GM18511 (cell line): ENCODE results near the gene B3GNT5.

Experiments
- ATAC-seq: cut with Tn5 transposase; IDR thresholded peaks from one replicate; pipeline ENCODE4 v1.9.1; 2021; ENCODE audit warnings: mild to moderate bottlenecking, moderate library complexity; ENCODE audit not compliant: unreplicated experiment

B3GNT5 gene

DNA sequence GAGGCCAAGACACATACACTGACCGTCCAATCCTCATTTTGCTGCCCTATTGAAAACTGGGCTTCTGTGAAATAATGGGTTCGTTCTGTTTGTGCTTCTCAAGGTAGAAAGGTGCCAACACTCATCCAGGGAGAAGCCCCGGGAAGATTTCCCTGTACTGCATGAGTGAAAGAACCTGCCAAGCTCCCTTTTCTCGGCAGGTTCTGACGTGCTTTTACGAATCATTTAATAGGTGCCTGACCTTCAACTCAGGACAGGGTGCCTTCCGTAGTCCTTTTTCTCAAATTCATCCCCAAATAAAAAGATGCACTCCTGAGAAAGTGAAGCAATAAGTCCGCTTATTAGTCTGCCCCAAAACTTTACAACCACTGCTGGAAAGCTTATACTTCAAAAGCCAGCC, 64.2 kb downstream of the B3GNT5 start:
- no peak for ATAC-seq

- no peak for ATAC-seq
Observed at GRCh38 chr3:183317886-183318865, 65.1 kb downstream of the B3GNT5 start.

DNA sequence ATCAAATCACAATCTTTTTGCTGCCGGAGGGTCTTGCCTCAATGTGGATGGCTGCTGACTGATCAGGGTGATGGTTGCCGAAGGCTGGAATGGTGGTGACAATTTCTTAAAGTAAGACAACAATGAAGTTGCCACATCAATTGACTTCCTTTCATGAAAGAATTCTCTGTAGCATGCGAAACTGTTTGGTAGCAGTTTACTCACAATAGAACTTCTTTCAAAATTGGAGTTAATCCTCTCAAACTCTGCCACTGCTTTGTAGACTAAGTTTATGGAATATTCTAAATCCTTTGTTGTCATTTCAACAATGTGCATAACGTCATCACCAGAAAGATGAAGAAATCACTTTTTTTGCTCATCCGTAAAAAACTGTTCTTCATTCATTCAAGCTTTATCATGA, 65.8 kb downstream of the B3GNT5 start:
- ATAC-seq, result no peak

- ATAC-seq, result no peak
Observed at GRCh38 chr3:183319371-183319770, 66.3 kb downstream of the B3GNT5 start.
